GM12878 (cell line): ENCODE measurements around the gene KAT14. TPM values are rescaled to one million over a fixed set of nuclear protein-coding genes. Genes with fewer than 3 reads are reported as not detected.
A peak's percentile ranks its signal among the peaks of the same experiment; 100 is the strongest.

Source experiments
- ATAC-seq: fragments of 200-7000 bp; cut with Tn5 transposase; 3 replicates; pipeline ENCODE4 v1.9.1; 2020; ENCODE audit warnings: mild to moderate bottlenecking, moderate library complexity
- Bru-seq: library from RNA; stranded (reverse); fragments of 400-500 nt; gene quantifications from one replicate; lab custom pipeline; 2021; lab: Mats Ljungman, UMichigan
- BruChase-seq, 2 experiments: library from RNA; stranded (reverse); fragments of 400-500 nt; gene quantifications; one replicate each; lab custom pipeline; 2021; lab: Mats Ljungman, UMichigan
- BruUV-seq: library from RNA; stranded (reverse); fragments of 400-500 nt; replicated peaks from 2 replicates; lab custom pipeline; 2021; lab: Mats Ljungman, UMichigan
- CTCF ChIA-PET: fragments of 300-600 bp; sonication (Branson Sonifier 250); formaldehyde crosslinking; extraction: SDS; loops from one replicate; lab custom pipeline; 2021; ENCODE audit warnings: inconsistent platforms; lab: Yijun Ruan, JAX
- POLR2A ChIA-PET: fragments of 350-600 bp; formaldehyde crosslinking; extraction: SDS; loops from one replicate; lab custom pipeline; 2021; ENCODE audit warnings: inconsistent platforms; lab: Charles Lee
- RAD21 ChIA-PET: fragments of 300-600 bp; sonication (Branson Sonifier 250); formaldehyde crosslinking; loops from one replicate; lab custom pipeline; 2023; ENCODE audit warnings: antibody characterized with exemption; ENCODE audit not compliant: unreplicated experiment; lab: Charles Lee
- SMC1A ChIA-PET: fragments of 300-600 bp; sonication (Branson Sonifier 250); formaldehyde crosslinking; loops from one replicate; lab custom pipeline; 2023; ENCODE audit not compliant: unreplicated experiment, uncharacterized antibody; lab: Charles Lee
- DNase-seq: peaks from one replicate; pipeline ENCODE4 v3.0.0-alpha.2; 2011; ENCODE audit warnings: low read depth, low spot score
- FAIRE-seq: peaks from 3 replicates; lab custom pipeline; 2011; peaks lifted over from hg19 to GRCh38; lab: Jason Lieb, UNC
- H2AFZ ChIP-seq: 2 replicates; pipeline ENCODE4 v1.6.0; 2011; ENCODE audit warnings: low read depth, low read length, control low read depth; ENCODE audit not compliant: control insufficient read depth
- H3K27ac ChIP-seq: 2 replicates; pipeline ENCODE4 v1.5.1; 2011; ENCODE audit warnings: control low read depth; ENCODE audit not compliant: control insufficient read depth, insufficient read depth
- H3K27me3 ChIP-seq, 2 experiments: replicated peaks in 1 of 2; 2 replicates each; pipeline versions ENCODE4 v1.6.0 to v1.6.1; 2011; ENCODE audit warnings: low read length in 1 of 2; ENCODE audit not compliant: control insufficient read depth in 2 of 2, insufficient read depth in 2 of 2
- H3K36me3 ChIP-seq, 2 experiments: 2 replicates each; pipeline ENCODE4 v1.5.1; 2011; ENCODE audit warnings: low read length in 1 of 2; ENCODE audit not compliant: control insufficient read depth in 2 of 2, insufficient read depth in 2 of 2
- H3K4me1 ChIP-seq: 2 replicates; pipeline ENCODE4 v1.6.1; 2011; ENCODE audit warnings: mild to moderate bottlenecking, low read length, moderate library complexity, mixed read lengths; ENCODE audit not compliant: control insufficient read depth, insufficient read depth
- H3K4me2 ChIP-seq: 2 replicates; pipeline ENCODE4 v1.6.0; 2011; ENCODE audit warnings: control low read depth; ENCODE audit not compliant: control insufficient read depth, insufficient read depth
- H3K4me3 ChIP-seq: fragments of 200-600 bp; sonication (generic); 2 replicates; pipeline ENCODE4 v1.5.1; 2016
- H3K79me2 ChIP-seq: 2 replicates; pipeline ENCODE4 v1.6.0; 2011; ENCODE audit warnings: low read length; ENCODE audit not compliant: control insufficient read depth, insufficient read depth
- H3K9ac ChIP-seq: 2 replicates; pipeline ENCODE4 v1.8.0; 2011; ENCODE audit warnings: low read length, control low read depth, mixed read lengths; ENCODE audit not compliant: control insufficient read depth, insufficient read depth
- H3K9me3 ChIP-seq: replicated peaks from 3 replicates; pipeline ENCODE4 v1.5.1; 2011; ENCODE audit warnings: mild to moderate bottlenecking, low read length; ENCODE audit not compliant: control insufficient read depth, insufficient read depth
- H4K20me1 ChIP-seq: 2 replicates; pipeline ENCODE4 v1.6.0; 2011; ENCODE audit not compliant: control insufficient read depth, insufficient read depth
- LARP7 ChIP-seq: fragments of 450-650 bp; IDR thresholded peaks from 2 replicates; pipeline ENCODE4 v1.6.1; 2017; ENCODE audit warnings: mild to moderate bottlenecking
- NR2F1 ChIP-seq: fragments of 450-650 bp; conservative IDR thresholded peaks from 2 replicates; pipeline ENCODE4 v1.6.1; 2017; ENCODE audit warnings: mild to moderate bottlenecking
- ZNF384 ChIP-seq: IDR thresholded peaks from 2 replicates; pipeline ENCODE4 v1.6.1; 2012; ENCODE audit warnings: low read depth, mild to moderate bottlenecking, low read length, improper control_type of control experiment, borderline replicate concordance
- WGBS: methylation state at CpG from one replicate; pipeline ENCODE4 v1.1.6; 2016; ENCODE audit warnings: low lambda C conversion rate; ENCODE audit not compliant: insufficient replicate concordance, insufficient coverage; ENCODE audit errors: missing lambda C conversion rate; 5-methylcytosine and 5-hydroxymethylcytosine counted together
- in situ Hi-C: fragments of 300-500 bp; cut with MboI; formaldehyde crosslinking; loops from 9 replicates; pipeline ENCODE4 v1.14.3; 2018; ENCODE audit warnings: mixed read lengths
- intact Hi-C: fragments of 100-400 bp; cut with micrococcal nuclease; formaldehyde crosslinking; loops from one replicate; pipeline ENCODE4 v1.14.2; 2022; ENCODE audit not compliant: unreplicated experiment
- long read RNA-seq, 2 experiments: library from polyadenylated mRNA; unstranded; transcript quantifications; one replicate each; pipeline ENCODE4 v2.0.0, GENCODE V29; 2019 to 2020
- polyA minus RNA-seq, 3 experiments: library from RNA; depleted of rRNA, polyadenylated mRNA; stranded (reverse); fragments of >200 nt; gene quantifications; 2 replicates each; pipeline ENCODE4 v1.2.3, GENCODE V29; 2011
- polyA plus RNA-seq, 11 experiments: library from polyadenylated mRNA; depleted of rRNA in 4 of 11; unstranded in 6 of 11; stranded (reverse) in 5 of 11; fragments of >200 nt; fragmentation: Nextera tagmentation in 4 of 11; fragmentation: Illumina TruSeq in 1 of 11; extraction: Ambion mirVana in 4 of 11; extraction: Trizol in 1 of 11; gene quantifications; 1 replicate in 1 of 11; 2 replicates in 10 of 11; pipeline versions ENCODE4 v1.2.1 to v1.2.3, GENCODE V29; 2011 to 2016; ENCODE audit warnings: inconsistent platforms in 2 of 11, missing spikeins in 2 of 11, low read depth in 1 of 11
- total RNA-seq, 4 experiments: library from RNA; depleted of rRNA in 3 of 4; stranded (reverse); fragments of >200 nt in 3 of 4; fragmentation: Illumina TruSeq in 1 of 4; extraction: Trizol in 1 of 4; gene quantifications; 2 replicates each; pipeline versions ENCODE4 v1.2.1 to v1.2.3, GENCODE V29; 2013 to 2021
- TF ChIP-seq, protein P1 (sequence below): fragments of 450-650 bp; IDR thresholded peaks from 2 replicates; pipeline ENCODE4 v1.6.1; 2016; ENCODE audit warnings: mild to moderate bottlenecking
- TF ChIP-seq, protein P2 (sequence below): fragments of 450-650 bp; formaldehyde crosslinking; IDR thresholded peaks from 2 replicates; pipeline ENCODE4 v1.5.0; 2022; ENCODE audit warnings: mild to moderate bottlenecking, missing genetic modification characterization

The KAT14 gene, protein sequence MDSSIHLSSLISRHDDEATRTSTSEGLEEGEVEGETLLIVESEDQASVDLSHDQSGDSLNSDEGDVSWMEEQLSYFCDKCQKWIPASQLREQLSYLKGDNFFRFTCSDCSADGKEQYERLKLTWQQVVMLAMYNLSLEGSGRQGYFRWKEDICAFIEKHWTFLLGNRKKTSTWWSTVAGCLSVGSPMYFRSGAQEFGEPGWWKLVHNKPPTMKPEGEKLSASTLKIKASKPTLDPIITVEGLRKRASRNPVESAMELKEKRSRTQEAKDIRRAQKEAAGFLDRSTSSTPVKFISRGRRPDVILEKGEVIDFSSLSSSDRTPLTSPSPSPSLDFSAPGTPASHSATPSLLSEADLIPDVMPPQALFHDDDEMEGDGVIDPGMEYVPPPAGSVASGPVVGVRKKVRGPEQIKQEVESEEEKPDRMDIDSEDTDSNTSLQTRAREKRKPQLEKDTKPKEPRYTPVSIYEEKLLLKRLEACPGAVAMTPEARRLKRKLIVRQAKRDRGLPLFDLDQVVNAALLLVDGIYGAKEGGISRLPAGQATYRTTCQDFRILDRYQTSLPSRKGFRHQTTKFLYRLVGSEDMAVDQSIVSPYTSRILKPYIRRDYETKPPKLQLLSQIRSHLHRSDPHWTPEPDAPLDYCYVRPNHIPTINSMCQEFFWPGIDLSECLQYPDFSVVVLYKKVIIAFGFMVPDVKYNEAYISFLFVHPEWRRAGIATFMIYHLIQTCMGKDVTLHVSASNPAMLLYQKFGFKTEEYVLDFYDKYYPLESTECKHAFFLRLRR
- total RNA-seq (2013; cell fraction: nucleolus; rRNA removed) = 7.2 and 7.4 TPM in 2 replicates
- total RNA-seq (2014; rRNA removed) = 12.7 and 13.6 TPM in 2 replicates
- 13.6 and 15.0 TPM in 2 replicates for total RNA-seq (2014; rRNA removed; fragmentation: Illumina TruSeq; extraction: Trizol)
- total RNA-seq (2021) = 15.3 and 16.6 TPM in 2 replicates
- polyA plus RNA-seq (2011; ENCODE audit: low read depth) = 6.0 TPM
- 11.9 and 13.3 TPM in 2 replicates for polyA plus RNA-seq (2011; rRNA removed)
- 8.4 TPM in 2 replicates for polyA plus RNA-seq (2011; cell fraction: cytosol; rRNA removed)
- 7.1 and 7.5 TPM in 2 replicates for polyA plus RNA-seq (2011; cell fraction: nucleus; rRNA removed)
- 5.7 and 7.3 TPM in 2 replicates for polyA plus RNA-seq (2012)
- 16.2 TPM in 2 replicates for polyA plus RNA-seq (2014; fragmentation: Illumina TruSeq; extraction: Trizol)
- 1 to 10 TPM; 4.0 to 7.6 TPM for polyA plus RNA-seq (2014; fragmentation: Nextera tagmentation; extraction: Ambion mirVana)
- 10.5 TPM in 2 replicates for polyA plus RNA-seq (2014; rRNA removed)
- 10 to 100 TPM; 19.5 to 19.9 TPM for polyA plus RNA-seq (2016; fragmentation: Nextera tagmentation; extraction: Ambion mirVana)
- 13.4 and 14.8 TPM in 2 replicates for polyA minus RNA-seq (2011; rRNA and poly(A)+ RNA removed)
- 5.4 and 8.0 TPM in 2 replicates for polyA minus RNA-seq (2011; cell fraction: cytosol; rRNA and poly(A)+ RNA removed)
- polyA minus RNA-seq (2011; cell fraction: nucleus; rRNA and poly(A)+ RNA removed) = 7.1 and 11.9 TPM in 2 replicates
- Bru-seq, nascent RNA = percentile 56 among the genes with signal in this experiment
- percentile 49 among the genes with signal in this experiment for BruChase-seq, experiment 1, labeled RNA remaining after a 6-hour chase
- percentile 53 among the genes with signal in this experiment for BruChase-seq, experiment 2, labeled RNA remaining after a 2-hour chase
- long read RNA-seq, experiment 1, partial matches to known transcripts = 0 of 11 reads
- long read RNA-seq, experiment 1, other reads (novel, unspliced or antisense) = 9 of 11 reads
- long read RNA-seq, experiment 2, transcript KAT14-203 (2 exons, 949 nt) = major isoform, 6 of 22 reads
- long read RNA-seq, experiment 2, partial matches to known transcripts = 6 of 22 reads
- long read RNA-seq, experiment 2, other reads (novel, unspliced or antisense) = 8 of 22 reads

DNA sequence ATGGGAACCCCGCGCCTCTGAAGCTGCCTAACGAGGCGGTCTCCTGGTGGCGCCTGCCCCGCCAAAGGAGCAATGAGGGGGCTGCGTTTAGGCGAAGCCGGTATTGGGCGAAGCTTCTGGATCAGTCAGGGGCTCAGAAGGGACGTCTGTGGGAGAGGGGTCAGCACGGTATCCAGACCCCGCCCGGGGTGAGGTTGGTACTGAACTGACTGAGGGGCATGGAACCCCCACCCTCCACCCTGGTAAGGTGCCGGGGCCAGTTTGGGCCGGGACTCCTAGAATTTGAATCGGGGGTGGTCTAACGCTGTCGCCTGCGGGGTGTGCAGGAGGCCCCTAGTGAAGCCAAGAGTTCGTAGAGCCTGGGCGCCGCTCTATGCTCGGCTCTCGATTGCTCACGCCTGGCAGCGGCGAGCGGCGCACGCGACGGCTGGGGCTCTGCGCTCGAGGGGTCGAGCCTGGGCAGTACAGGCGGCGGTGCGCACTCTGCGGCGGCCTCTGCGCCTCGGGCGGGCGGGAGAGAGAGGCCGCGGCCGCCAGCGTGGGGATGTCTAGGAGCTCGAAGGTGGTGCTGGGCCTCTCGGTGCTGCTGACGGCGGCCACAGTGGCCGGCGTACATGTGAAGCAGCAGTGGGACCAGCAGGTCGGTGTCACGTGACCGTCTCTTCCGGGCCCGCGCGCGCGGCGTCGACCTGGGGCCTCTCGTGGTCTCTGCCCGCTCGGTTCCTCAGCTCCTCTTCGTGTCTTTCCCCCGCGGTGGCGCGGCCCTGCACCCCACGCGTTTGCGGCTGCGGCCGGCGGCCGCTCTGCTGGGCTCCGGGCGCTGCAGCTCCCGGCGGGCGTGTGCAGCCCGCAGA is at the start of gene KAT14, which contains the start of gene PET117:
TSS of gene KAT14 (plus strand) at position 452 of the 854 bp plus-strand sequence. CDS start 4,798 bp downstream, outside the sequence.
TSS of gene PET117 (plus strand) at position 452 of the 854 bp plus-strand sequence. CDS start at position 545, 93 bp downstream.
- H2AFZ ChIP-seq = peak within 1 kb of the TSS; percentile 99
- H3K27ac ChIP-seq = peak within 1 kb of the TSS; percentile 91
- H3K79me2 ChIP-seq = peaks cover 24% of the 10 kb centered on the region
- DNase-seq (peak; percentile 63), ATAC-seq (peak; percentile 91), FAIRE-seq (peak; percentile 72)
- ChIA-PET CTCF (interaction anchor here (0.6 to 1.4 kb wide), 2 partner anchors 232 to 277 kb away, joined by 3 to 4 read pairs; no protein-coding TSS in a partner anchor), POLR2A (interaction anchor here (0.8 to 1.5 kb wide), 2 partner anchors 29 to 151 kb away, joined by 3 to 5 read pairs; partner anchors contain the start of gene ZNF133), SMC1A (interaction anchor here (1.0 to 1.2 kb wide), 2 partner anchors 148 to 167 kb away, joined by 3 read pairs; no protein-coding TSS in a partner anchor), RAD21 (interaction anchor here (0.5 to 1.2 kb wide), 2 partner anchors 22 to 133 kb away, joined by 3 to 4 read pairs; no protein-coding TSS in a partner anchor)
- TSS peak; percentile 68 for BruUV-seq
- H3K4me3 ChIP-seq = peak within 1 kb of the TSS; percentile 78
- peak within 1 kb of the TSS; percentile 92 for H3K9ac ChIP-seq
- intact Hi-C loops = loop anchor here (10.0 kb wide), 1 partner anchor 147 kb away; the partner anchor contains the start of gene ZNF133
- WGBS = 1% methylated on average over 87 of the region's 87 CpGs
- H3K4me2 ChIP-seq = peak within 1 kb of the TSS; percentile 98
- H3K9me3 ChIP-seq = no peaks in the 10 kb centered on the region
- H3K4me1 ChIP-seq = no peaks in the 10 kb centered on the region
- in situ Hi-C loops = no loop called here
- H4K20me1 ChIP-seq = no peaks in the 10 kb centered on the region
- 0 out of 4 replicates have a peak, but pooled peaks cover 0 to 3% of the 10 kb centered on the region in 2 experiments for H3K36me3 ChIP-seq
- H3K27me3 ChIP-seq = no peaks in the 10 kb centered on the region
- TF ChIP-seq, protein P1, sequence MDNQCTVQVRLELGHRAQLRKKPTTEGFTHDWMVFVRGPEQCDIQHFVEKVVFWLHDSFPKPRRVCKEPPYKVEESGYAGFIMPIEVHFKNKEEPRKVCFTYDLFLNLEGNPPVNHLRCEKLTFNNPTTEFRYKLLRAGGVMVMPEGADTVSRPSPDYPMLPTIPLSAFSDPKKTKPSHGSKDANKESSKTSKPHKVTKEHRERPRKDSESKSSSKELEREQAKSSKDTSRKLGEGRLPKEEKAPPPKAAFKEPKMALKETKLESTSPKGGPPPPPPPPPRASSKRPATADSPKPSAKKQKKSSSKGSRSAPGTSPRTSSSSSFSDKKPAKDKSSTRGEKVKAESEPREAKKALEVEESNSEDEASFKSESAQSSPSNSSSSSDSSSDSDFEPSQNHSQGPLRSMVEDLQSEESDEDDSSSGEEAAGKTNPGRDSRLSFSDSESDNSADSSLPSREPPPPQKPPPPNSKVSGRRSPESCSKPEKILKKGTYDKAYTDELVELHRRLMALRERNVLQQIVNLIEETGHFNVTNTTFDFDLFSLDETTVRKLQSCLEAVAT = peak; percentile 100
- TF ChIP-seq NR2F1 = 0 out of 2 replicates have a peak, but pooled peaks have one; percentile 70
- TF ChIP-seq, protein P2, sequence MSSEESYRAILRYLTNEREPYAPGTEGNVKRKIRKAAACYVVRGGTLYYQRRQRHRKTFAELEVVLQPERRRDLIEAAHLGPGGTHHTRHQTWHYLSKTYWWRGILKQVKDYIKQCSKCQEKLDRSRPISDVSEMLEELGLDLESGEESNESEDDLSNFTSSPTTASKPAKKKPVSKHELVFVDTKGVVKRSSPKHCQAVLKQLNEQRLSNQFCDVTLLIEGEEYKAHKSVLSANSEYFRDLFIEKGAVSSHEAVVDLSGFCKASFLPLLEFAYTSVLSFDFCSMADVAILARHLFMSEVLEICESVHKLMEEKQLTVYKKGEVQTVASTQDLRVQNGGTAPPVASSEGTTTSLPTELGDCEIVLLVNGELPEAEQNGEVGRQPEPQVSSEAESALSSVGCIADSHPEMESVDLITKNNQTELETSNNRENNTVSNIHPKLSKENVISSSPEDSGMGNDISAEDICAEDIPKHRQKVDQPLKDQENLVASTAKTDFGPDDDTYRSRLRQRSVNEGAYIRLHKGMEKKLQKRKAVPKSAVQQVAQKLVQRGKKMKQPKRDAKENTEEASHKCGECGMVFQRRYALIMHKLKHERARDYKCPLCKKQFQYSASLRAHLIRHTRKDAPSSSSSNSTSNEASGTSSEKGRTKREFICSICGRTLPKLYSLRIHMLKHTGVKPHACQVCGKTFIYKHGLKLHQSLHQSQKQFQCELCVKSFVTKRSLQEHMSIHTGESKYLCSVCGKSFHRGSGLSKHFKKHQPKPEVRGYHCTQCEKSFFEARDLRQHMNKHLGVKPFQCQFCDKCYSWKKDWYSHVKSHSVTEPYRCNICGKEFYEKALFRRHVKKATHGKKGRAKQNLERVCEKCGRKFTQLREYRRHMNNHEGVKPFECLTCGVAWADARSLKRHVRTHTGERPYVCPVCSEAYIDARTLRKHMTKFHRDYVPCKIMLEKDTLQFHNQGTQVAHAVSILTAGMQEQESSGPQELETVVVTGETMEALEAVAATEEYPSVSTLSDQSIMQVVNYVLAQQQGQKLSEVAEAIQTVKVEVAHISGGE (CRISPR knock-in tag) = peak; percentile 61
- peak; percentile 76 for TF ChIP-seq LARP7
- no peak for TF ChIP-seq ZNF384
